GM04503 (cell line): ENCODE results near the gene KCNJ1.

Source experiments
- DNase-seq: peaks from one replicate; pipeline ENCODE4 v3.0.0-alpha.2; 2012; ENCODE audit warnings: low read depth

KCNJ1 gene

GRCh38 chr11:128882451-128882850 lies 15.4 kb upstream of the KCNJ1 start:
- no peak for DNase-seq

- no peak for DNase-seq
Observed at GRCh38 chr11:128881221-128881620, 14.1 kb upstream of the KCNJ1 start.

- DNase-seq = no peak
Observed at GRCh38 chr11:128879817-128880216, 12.7 kb upstream of the KCNJ1 start.

GRCh38 chr11:128878455-128878854 lies 11.4 kb upstream of the KCNJ1 start:
- no peak for DNase-seq

GRCh38 chr11:128877726-128878125 lies 10.6 kb upstream of the KCNJ1 start:
- no peak for DNase-seq

- DNase-seq = no peak
Observed at GRCh38 chr11:128876133-128876650, 9.1 kb upstream of the KCNJ1 start.

GRCh38 chr11:128874427-128874826 lies 7.3 kb upstream of the KCNJ1 start:
- no peak for DNase-seq

GRCh38 chr11:128872594-128872993 lies 5.5 kb upstream of the KCNJ1 start:
- no peak for DNase-seq

GRCh38 chr11:128872094-128872493 lies 5.0 kb upstream of the KCNJ1 start:
- DNase-seq = no peak

- DNase-seq = no peak
Observed at GRCh38 chr11:128871168-128871610, 4.1 kb upstream of the KCNJ1 start.

GRCh38 chr11:128868841-128869671 lies 2.0 kb upstream of the KCNJ1 start:
- no peak for DNase-seq

GRCh38 chr11:128865490-128865889 lies 1.6 kb downstream of the KCNJ1 start:
- DNase-seq = no peak

GRCh38 chr11:128862908-128863660 lies 4.0 kb downstream of the KCNJ1 start:
- peak; percentile 69 for DNase-seq

- DNase-seq = no peak
Observed at GRCh38 chr11:128862406-128862805, 4.7 kb downstream of the KCNJ1 start.

GRCh38 chr11:128860571-128861361 lies 6.3 kb downstream of the KCNJ1 start:
- peak; percentile 76 for DNase-seq

- DNase-seq = no peak
Observed at GRCh38 chr11:128859563-128860441, 7.3 kb downstream of the KCNJ1 start.

- DNase-seq = no peak
Observed at GRCh38 chr11:128857341-128857740, 9.8 kb downstream of the KCNJ1 start.

GRCh38 chr11:128856241-128856640 lies 10.9 kb downstream of the KCNJ1 start:
- no peak for DNase-seq

GRCh38 chr11:128854841-128855240 lies 12.3 kb downstream of the KCNJ1 start:
- DNase-seq = no peak

GRCh38 chr11:128853559-128853958 lies 13.5 kb downstream of the KCNJ1 start:
- no peak for DNase-seq

- DNase-seq = no peak
Observed at GRCh38 chr11:128852327-128853023, 14.6 kb downstream of the KCNJ1 start.
